HEK293 (cell line): Measurements from ENCODE around the gene FAM174B.

Experiments
- PRDM1 ChIP-seq: fragments of 450-650 bp; formaldehyde crosslinking; IDR thresholded peaks from 2 replicates; pipeline ENCODE4; 2016; ENCODE audit warnings: missing biosample characterization, missing genetic modification characterization
- SETDB1 ChIP-seq: IDR thresholded peaks from one replicate; pipeline ENCODE4 v1.6.1; 2017; ENCODE audit warnings: mild to moderate bottlenecking, low read length, moderate library complexity, mixed read lengths; ENCODE audit not compliant: insufficient read length
- SP2 ChIP-seq: fragments of 450-650 bp; formaldehyde crosslinking; IDR thresholded peaks from 2 replicates; pipeline ENCODE4 v1.5.1; 2016; ENCODE audit warnings: missing biosample characterization, missing genetic modification characterization
- ZFP37 ChIP-seq: fragments of 450-650 bp; formaldehyde crosslinking; IDR thresholded peaks from 2 replicates; pipeline ENCODE4 v1.5.1; 2016; ENCODE audit warnings: missing biosample characterization, missing genetic modification characterization
- ZNF184 ChIP-seq: fragments of 450-650 bp; IDR thresholded peaks from 2 replicates; pipeline ENCODE4 v1.5.1; 2018; ENCODE audit warnings: missing biosample characterization, mild to moderate bottlenecking, missing genetic modification characterization
- ZNF302 ChIP-seq: fragments of 450-650 bp; formaldehyde crosslinking; IDR thresholded peaks from 2 replicates; pipeline ENCODE4 v1.5.1; 2016; ENCODE audit warnings: missing biosample characterization, missing genetic modification characterization, low read depth
- ZNF423 ChIP-seq: fragments of 450-650 bp; formaldehyde crosslinking; IDR thresholded peaks from 2 replicates; pipeline ENCODE4 v1.5.1; 2016; ENCODE audit warnings: missing biosample characterization, missing genetic modification characterization
- ZNF660 ChIP-seq: fragments of 450-650 bp; IDR thresholded peaks from 2 replicates; pipeline ENCODE4 v1.5.1; 2018; ENCODE audit warnings: missing biosample characterization, mild to moderate bottlenecking, missing genetic modification characterization
- ZNF76 ChIP-seq: fragments of 450-650 bp; formaldehyde crosslinking; IDR thresholded peaks from 2 replicates; pipeline ENCODE4; 2016; ENCODE audit warnings: low read depth, missing biosample characterization, missing genetic modification characterization, borderline replicate concordance
- ZSCAN30 ChIP-seq: fragments of 450-650 bp; IDR thresholded peaks from 2 replicates; pipeline ENCODE4 v1.5.1; 2018; ENCODE audit warnings: missing biosample characterization, mild to moderate bottlenecking, missing genetic modification characterization, moderate library complexity
- TF ChIP-seq, protein P1 (sequence below): fragments of 450-650 bp; formaldehyde crosslinking; IDR thresholded peaks from 2 replicates; pipeline ENCODE4 v1.5.1; 2016; ENCODE audit warnings: missing biosample characterization, missing genetic modification characterization
- TF ChIP-seq, protein P2 (sequence below): fragments of 450-650 bp; formaldehyde crosslinking; IDR thresholded peaks from 2 replicates; pipeline ENCODE4 v1.5.1; 2016; ENCODE audit warnings: missing biosample characterization, missing genetic modification characterization
- TF ChIP-seq, protein P3 (sequence below): fragments of 450-650 bp; formaldehyde crosslinking; IDR thresholded peaks from 2 replicates; pipeline ENCODE4 v1.5.1; 2016; ENCODE audit warnings: missing biosample characterization, missing genetic modification characterization
- TF ChIP-seq, protein P4 (sequence below): fragments of 450-650 bp; formaldehyde crosslinking; IDR thresholded peaks from 2 replicates; pipeline ENCODE4 v1.5.0; 2017; ENCODE audit warnings: missing biosample characterization, missing genetic modification characterization, borderline replicate concordance

DNA sequence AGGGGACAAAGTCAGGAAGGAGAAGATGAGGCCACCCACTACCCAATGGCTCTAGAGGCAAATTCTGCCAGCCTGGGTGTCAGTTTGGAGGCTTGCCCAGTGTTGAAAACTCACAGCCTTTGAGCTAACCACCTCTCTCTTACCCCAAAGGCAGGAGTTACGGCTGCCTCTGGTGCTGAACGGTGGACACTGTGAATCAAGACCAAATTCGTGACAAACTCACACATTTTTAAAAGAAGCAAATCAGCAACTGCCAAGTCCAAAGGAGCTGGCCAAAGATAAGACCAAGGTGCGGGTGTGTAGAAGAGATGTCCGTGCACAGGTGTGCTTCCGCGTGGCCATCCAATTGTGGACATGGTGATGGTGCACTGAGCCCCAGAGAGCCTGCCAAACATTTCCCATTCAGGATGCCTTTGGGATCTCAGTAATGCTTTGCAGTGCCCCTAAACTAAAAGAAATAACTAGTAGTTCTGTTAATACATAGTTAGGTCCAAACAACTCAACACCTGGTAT lies 74.6 kb downstream of the FAM174B start:
- TF ChIP-seq, protein P1, sequence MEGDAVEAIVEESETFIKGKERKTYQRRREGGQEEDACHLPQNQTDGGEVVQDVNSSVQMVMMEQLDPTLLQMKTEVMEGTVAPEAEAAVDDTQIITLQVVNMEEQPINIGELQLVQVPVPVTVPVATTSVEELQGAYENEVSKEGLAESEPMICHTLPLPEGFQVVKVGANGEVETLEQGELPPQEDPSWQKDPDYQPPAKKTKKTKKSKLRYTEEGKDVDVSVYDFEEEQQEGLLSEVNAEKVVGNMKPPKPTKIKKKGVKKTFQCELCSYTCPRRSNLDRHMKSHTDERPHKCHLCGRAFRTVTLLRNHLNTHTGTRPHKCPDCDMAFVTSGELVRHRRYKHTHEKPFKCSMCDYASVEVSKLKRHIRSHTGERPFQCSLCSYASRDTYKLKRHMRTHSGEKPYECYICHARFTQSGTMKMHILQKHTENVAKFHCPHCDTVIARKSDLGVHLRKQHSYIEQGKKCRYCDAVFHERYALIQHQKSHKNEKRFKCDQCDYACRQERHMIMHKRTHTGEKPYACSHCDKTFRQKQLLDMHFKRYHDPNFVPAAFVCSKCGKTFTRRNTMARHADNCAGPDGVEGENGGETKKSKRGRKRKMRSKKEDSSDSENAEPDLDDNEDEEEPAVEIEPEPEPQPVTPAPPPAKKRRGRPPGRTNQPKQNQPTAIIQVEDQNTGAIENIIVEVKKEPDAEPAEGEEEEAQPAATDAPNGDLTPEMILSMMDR (tag by site-specific recombination) = no peak
- TF ChIP-seq, protein P2, sequence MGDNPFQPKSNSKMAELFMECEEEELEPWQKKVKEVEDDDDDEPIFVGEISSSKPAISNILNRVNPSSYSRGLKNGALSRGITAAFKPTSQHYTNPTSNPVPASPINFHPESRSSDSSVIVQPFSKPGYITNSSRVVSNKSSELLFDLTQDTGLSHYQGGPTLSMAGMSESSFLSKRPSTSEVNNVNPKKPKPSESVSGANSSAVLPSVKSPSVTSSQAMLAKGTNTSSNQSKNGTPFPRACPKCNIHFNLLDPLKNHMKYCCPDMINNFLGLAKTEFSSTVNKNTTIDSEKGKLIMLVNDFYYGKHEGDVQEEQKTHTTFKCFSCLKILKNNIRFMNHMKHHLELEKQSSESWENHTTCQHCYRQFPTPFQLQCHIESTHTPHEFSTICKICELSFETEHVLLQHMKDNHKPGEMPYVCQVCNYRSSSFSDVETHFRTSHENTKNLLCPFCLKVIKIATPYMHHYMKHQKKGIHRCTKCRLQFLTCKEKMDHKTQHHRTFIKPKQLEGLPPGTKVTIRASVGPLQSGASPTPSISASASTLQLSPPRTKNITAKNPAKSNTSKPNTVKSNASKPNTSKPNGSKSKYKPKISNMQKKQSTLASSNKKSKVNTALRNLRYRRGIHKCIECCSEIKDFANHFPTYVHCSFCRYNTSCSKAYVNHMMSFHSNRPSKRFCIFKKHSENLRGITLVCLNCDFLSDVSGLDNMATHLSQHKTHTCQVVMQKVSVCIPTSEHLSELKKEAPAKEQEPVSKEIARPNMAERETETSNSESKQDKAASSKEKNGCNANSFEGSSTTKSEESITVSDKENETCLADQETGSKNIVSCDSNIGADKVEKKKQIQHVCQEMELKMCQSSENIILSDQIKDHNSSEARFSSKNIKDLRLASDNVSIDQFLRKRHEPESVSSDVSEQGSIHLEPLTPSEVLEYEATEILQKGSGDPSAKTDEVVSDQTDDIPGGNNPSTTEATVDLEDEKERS = no peak
- TF ChIP-seq ZFP37 (tag by site-specific recombination) (no peak), ZNF184 (no peak), ZNF660 (tag by site-specific recombination) (no peak), SETDB1 (no peak), SP2 (no peak), ZNF423 (no peak), ZNF76 (tag by site-specific recombination) (no peak), ZSCAN30 (tag by site-specific recombination) (no peak), ZNF302 (tag by site-specific recombination) (no peak), PRDM1 (tag by site-specific recombination) (no peak)
- TF ChIP-seq, protein P3, sequence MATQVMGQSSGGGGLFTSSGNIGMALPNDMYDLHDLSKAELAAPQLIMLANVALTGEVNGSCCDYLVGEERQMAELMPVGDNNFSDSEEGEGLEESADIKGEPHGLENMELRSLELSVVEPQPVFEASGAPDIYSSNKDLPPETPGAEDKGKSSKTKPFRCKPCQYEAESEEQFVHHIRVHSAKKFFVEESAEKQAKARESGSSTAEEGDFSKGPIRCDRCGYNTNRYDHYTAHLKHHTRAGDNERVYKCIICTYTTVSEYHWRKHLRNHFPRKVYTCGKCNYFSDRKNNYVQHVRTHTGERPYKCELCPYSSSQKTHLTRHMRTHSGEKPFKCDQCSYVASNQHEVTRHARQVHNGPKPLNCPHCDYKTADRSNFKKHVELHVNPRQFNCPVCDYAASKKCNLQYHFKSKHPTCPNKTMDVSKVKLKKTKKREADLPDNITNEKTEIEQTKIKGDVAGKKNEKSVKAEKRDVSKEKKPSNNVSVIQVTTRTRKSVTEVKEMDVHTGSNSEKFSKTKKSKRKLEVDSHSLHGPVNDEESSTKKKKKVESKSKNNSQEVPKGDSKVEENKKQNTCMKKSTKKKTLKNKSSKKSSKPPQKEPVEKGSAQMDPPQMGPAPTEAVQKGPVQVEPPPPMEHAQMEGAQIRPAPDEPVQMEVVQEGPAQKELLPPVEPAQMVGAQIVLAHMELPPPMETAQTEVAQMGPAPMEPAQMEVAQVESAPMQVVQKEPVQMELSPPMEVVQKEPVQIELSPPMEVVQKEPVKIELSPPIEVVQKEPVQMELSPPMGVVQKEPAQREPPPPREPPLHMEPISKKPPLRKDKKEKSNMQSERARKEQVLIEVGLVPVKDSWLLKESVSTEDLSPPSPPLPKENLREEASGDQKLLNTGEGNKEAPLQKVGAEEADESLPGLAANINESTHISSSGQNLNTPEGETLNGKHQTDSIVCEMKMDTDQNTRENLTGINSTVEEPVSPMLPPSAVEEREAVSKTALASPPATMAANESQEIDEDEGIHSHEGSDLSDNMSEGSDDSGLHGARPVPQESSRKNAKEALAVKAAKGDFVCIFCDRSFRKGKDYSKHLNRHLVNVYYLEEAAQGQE (tag by site-specific recombination) = no peak
- TF ChIP-seq, protein P4, sequence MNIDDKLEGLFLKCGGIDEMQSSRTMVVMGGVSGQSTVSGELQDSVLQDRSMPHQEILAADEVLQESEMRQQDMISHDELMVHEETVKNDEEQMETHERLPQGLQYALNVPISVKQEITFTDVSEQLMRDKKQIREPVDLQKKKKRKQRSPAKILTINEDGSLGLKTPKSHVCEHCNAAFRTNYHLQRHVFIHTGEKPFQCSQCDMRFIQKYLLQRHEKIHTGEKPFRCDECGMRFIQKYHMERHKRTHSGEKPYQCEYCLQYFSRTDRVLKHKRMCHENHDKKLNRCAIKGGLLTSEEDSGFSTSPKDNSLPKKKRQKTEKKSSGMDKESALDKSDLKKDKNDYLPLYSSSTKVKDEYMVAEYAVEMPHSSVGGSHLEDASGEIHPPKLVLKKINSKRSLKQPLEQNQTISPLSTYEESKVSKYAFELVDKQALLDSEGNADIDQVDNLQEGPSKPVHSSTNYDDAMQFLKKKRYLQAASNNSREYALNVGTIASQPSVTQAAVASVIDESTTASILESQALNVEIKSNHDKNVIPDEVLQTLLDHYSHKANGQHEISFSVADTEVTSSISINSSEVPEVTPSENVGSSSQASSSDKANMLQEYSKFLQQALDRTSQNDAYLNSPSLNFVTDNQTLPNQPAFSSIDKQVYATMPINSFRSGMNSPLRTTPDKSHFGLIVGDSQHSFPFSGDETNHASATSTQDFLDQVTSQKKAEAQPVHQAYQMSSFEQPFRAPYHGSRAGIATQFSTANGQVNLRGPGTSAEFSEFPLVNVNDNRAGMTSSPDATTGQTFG (tag by site-specific recombination) = no peak
